Activated CD4-positive, CD25-positive, alpha-beta regulatory T cell (primary cell): ENCODE data around the gene GSC2.

Experiments used
- DNase-seq, 4 experiments: peaks; one replicate each; lab custom pipeline; 2025; lab: John Stamatoyannopoulos, UW

The GSC2 gene

DNA sequence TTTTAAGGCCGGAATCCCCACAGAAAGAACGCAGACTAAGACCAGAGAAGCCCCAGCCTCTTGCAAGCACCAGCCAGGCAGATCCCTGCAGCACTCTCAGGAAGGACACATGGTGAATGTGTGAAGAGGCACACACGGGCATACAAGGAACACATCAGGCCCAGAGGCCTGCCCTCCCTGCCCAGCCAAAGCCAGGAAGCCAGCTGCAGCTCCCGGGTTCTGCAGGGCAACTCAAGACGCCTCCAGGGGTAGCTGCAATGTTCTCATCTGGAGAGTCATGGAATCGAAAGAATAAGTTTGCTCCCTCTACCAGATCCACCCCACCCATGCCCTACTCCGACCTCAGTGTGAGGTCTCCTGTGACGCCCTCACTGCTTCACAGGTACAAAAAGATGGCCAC, 30.1 kb downstream of the GSC2 start:
- no peak for DNase-seq

GRCh38 chr22:19118329-19118880, 31.7 kb downstream of the GSC2 start:
- DNase-seq: no peak

- DNase-seq: no peak
Observed at GRCh38 chr22:19117111-19117512, 33.0 kb downstream of the GSC2 start.

DNA sequence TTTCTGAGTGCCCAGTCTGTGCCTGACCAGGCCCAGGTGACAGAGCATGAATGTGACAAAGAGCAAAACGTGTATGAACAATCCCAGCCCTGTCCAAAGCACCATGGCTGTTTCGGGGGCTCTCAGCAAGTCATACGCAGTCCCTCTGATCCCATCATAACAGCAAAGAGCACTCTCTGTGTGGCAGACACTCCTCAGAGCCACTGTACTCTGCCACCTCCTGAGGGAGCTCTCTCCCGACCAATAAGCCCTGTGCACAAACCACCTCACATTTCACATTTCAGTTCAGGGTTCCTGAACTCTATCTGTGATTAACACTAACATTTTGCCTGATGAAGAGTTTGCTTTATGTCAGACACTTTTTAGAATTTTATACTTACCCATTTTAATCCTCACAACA, 34.5 kb downstream of the GSC2 start:
- no peak for DNase-seq

GRCh38 chr22:19114984-19115552, 35.0 kb downstream of the GSC2 start:
- no peak for DNase-seq

DNA sequence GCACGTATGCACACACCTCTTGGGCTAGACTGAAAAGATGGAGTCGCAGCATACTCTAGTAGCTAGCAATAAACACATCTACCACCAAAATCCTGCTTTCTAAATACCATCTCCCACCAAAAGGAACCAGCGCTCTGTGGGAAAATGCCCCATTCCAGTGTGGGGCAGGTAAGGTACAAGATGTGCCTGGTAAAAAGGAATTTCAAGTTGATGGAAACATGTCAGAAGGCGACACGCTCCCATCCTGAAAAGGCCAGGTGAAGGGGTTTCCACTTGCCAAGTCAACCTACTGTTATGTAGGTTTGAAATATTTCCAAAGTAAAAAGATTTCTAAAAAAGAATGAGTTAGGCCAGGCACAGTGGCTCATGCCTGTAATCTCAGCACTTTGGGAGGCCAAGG, 36.7 kb downstream of the GSC2 start:
- no peak for DNase-seq

DNA sequence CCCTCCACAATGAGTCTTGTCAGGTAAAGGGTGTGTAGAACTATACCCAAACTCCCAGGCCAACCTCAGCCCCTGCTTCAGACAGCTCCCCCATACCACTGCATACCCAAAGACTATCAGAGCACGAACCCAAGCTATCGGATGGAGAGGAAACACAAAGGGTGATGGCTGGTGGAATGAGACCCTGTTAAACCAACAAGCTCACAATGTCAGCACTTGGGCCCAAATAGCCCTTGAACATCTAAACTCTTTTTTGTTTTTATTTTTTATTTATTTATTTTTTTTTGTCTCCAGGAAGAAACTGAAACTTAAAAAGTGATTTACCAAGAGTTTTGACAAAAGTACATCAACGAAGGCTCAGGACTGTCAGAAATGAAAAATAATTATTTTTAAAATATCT, 38.5 kb downstream of the GSC2 start:
- DNase-seq: no peak

- no peak for DNase-seq
Observed at GRCh38 chr22:19111140-19111539, 39.0 kb downstream of the GSC2 start.

DNA sequence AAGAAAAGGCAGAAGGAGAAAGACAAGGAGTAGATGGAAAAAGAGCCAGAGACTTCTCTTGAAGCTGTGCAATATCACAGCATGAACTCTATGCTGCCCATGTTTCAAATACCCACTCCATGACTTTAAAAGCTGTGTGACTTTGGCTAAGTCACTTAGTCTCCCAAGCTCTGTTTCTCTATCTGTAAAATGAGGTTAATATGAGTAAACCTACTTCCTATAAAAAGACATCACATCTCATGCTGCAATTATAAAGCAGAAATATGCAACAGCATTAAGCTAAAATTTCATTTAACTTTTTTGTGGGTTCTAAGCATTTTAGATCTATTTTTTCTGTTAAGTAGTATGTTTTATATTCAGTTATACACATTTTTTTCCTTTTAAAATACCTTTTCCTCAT, 39.4 kb downstream of the GSC2 start:
- DNase-seq: no peak

GRCh38 chr22:19110064-19110458, 40.0 kb downstream of the GSC2 start:
- DNase-seq: no peak

GRCh38 chr22:19109198-19110063, 40.7 kb downstream of the GSC2 start:
- DNase-seq: peak in 2 of 4 experiments; percentile 13 to 15

DNA sequence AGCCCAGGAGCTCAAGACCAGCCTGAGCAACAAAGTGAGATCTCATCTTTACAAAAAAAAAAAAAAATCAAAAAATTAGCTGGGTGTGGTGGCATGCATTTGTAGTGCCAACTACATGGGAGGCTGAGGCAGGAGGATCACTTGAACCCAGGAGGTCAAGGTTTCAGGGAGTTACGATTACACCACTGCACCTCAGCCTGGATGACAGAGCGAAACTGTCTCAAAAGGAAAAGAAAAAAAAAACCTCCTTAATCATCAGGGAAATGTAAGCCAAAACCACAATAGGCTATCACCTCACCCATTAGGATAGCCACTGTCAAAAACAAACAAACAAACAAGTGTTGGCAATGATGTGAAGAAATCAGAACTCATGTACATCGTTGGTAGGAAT, 41.3 kb downstream of the GSC2 start:
- no peak for DNase-seq

DNA sequence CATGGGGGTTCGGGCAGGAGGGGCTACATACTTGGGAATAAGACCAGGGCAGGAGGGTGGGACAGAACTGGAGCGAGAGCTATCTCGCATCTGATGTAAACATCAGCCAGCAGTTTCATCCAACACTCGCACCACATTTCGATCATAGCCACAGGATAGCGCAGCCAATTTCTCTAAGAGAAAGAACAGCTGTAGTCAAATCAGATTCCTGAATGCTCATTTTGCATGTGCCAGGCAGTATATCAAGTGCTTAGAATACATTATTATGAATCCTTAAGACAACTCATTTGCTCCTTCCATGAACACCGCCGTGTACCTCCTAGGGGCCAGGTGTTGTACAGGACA, 42.4 kb downstream of the GSC2 start:
- no peak for DNase-seq

GRCh38 chr22:19106886-19107729, 43.0 kb downstream of the GSC2 start:
- no peak for DNase-seq

DNA sequence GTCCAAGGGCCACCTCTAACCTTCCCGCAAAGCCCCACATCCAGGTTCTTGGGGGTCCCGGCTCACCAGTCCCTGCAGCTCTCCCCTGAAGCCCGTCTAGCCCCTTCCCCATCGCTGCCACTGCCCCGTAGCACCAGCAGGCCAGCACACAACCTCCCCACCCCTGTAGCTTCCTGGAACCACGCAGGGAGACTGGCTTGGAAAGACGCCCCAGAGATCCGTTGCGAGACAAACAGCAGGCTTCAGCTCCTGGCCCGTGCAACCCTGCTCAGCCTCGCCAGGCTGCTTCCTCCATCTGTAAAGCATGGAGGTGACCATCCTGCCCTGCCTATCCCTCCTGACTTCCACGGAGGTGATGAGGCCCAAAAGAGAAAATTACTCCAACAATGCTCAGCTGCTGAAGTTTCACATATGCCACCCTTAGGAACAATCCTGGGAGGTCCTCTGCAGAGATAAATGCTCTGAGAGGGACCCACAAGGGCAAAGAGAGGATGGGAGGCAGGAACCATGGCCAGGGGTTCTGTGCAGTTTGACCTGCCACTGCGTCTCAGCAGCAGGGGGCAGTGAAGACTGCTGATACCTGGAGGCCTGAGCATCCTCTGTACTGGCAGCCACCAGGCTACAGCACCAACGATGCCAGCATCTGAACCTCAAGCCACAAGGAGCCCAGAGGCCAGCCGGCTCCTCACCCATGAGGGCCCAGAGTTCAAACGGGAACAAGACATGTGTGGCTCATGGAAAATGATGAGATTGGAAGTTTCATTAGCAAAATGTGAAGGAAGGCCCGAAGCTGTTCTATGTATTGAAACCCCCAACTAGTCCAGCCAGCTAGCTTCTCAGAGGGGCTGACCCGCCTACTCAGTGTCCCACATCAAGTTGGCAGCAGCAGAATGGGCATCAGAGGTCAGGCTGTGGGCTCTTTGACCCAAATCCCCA, 44.0 kb downstream of the GSC2 start:
- DNase-seq: peak in 3 of 4 experiments; percentile 15 to 55 (median 32)

DNA sequence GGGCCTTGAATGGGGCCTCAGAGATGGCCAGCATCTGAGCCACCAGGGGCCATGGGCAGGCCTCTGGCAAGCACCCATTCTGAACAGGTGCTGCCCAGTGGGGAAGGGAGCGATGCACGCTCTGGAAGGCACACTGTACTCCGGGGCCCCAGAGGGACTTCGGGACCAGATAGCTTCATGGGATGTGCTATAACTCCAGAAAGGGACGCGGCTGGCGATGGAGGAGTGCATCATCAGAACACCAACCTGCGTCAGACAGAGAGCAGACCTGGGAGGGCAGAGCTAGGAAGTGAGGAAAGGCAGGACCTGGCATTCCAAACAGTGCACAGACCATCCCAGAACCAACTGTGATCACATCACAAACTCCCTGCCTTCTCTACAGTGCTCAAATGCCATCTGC, 44.6 kb downstream of the GSC2 start:
- no peak for DNase-seq

DNA sequence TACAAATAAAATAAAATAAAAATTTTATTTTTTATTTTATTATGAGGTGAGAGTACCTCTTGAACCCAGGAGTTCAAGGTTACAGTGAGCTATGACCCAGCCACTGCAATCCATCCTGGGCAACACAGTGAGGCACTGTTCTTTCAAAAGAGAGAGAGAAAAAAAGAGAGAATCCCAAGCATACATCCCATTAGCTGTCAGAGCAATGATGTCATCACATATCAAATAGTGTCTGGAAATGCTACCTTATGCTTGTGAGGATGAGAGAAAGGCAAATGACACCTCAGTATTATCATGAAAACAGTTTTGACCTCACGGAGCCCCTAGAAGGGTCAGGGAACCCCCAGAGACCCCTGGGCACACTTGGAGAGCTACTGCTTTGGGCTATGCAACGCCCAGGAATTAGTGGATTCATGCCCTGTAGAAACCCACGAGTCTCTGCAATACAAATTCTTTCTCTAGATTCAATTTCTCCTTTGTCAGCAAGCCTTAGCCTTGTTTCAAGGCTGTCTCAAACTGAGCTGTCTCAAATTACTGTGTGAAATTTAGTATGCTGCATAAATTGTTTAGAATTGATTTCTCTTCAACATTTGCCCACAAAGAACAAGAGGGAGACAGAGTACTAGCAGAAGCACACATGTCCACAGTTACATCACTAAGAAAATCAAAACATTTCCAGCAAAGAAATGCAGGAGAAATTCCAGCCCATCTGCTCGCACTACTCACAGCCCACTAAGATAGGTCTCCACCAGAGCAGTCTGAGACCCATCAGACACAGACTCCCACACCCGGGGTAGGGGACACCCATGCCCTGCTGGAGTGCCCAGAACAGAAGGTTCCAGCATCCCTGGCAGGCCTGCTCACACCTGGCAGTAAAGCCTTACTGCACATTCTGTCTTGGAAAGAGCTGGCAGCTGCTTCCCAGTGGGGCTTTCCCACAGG, 45.9 kb downstream of the GSC2 start:
- no peak for DNase-seq

- DNase-seq: no peak
Observed at GRCh38 chr22:19098157-19098556, 51.9 kb downstream of the GSC2 start.

DNA sequence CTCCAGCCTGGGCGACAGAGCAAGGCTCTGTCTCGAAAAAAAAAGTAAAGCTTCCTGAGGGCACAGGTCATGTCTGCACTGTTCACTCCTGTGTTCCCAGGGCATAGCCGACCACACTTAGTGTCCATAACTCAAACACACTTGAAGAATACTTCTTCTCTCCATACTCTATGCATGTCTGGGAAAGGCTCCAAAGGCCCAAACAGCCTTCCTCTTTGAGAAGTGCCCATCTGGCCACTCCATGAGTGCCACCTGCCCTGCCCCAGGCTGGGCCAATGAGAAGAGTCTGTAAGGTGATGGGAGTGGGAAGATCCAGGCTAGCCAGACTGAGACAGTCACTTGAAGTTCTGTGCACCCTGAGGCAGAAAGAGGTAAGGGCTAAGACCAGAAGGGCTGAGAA, 52.6 kb downstream of the GSC2 start:
- DNase-seq: no peak
